ENCODE measurements around the gene WNT5A. TPM values are rescaled to one million over a fixed set of nuclear protein-coding genes. Genes with fewer than 3 reads are reported as not detected.

WNT5A gene
- total and polyA plus RNA-seq, 9 donors, result 10.0 to 22.7 (median 14.0) TPM

- peak; percentile 55 for DNase-seq
Observed at GRCh38 chr3:55521738-55522421, 34.8 kb upstream of the WNT5A start.

GRCh38 chr3:55521064-55521737 is 34.1 kb upstream of the WNT5A start:
- 58% methylated on average over 6 of the region's 9 CpGs for WGBS (ENCODE audit: insufficient coverage)
- Histone ChIP-seq H3K9me3 (replicated peaks; ENCODE audit: control insufficient read depth, low read depth, low read length) (no peaks in the 10 kb centered on the region), H3K27me3 (ENCODE audit: control insufficient read depth, insufficient read depth, low read length) (no peaks in the 10 kb centered on the region), H3K36me3 (ENCODE audit: control insufficient read depth, insufficient read depth, low read length) (no peaks in the 10 kb centered on the region), H3K4me1 (ENCODE audit: control insufficient read depth, insufficient read depth, low read length) (peaks cover 11% of the 10 kb centered on the region), H3K27ac (ENCODE audit: low read length) (no peak overlapping the region), H3K4me3 (ENCODE audit: low read length) (no peak overlapping the region)
- DNase-seq, result no peak

More at GRCh38 chr3:55521738-55522421, 34.8 kb upstream of the WNT5A start:
- no peak overlapping the region for H3K27ac ChIP-seq (ENCODE audit: low read length)
- no peaks in the 10 kb centered on the region for H3K9me3 ChIP-seq (replicated peaks; ENCODE audit: control insufficient read depth, low read depth, low read length)
- no peaks in the 10 kb centered on the region for H3K27me3 ChIP-seq (ENCODE audit: control insufficient read depth, insufficient read depth, low read length)
- WGBS (ENCODE audit: insufficient coverage), result 40% methylated on average over 2 of the region's 6 CpGs
- H3K4me3 ChIP-seq (ENCODE audit: low read length), result no peak overlapping the region
- peaks cover 18% of the 10 kb centered on the region for H3K4me1 ChIP-seq (ENCODE audit: control insufficient read depth, insufficient read depth, low read length)
- no peaks in the 10 kb centered on the region for H3K36me3 ChIP-seq (ENCODE audit: control insufficient read depth, insufficient read depth, low read length)

- H3K27ac ChIP-seq (ENCODE audit: low read length), result no peak overlapping the region
- peaks cover 2% of the 10 kb centered on the region for H3K27me3 ChIP-seq (ENCODE audit: control insufficient read depth, insufficient read depth, low read length)
- H3K4me1 ChIP-seq (ENCODE audit: control insufficient read depth, insufficient read depth, low read length), result peaks cover 5% of the 10 kb centered on the region
- 76% methylated on average over 3 of the region's 3 CpGs for WGBS (ENCODE audit: insufficient coverage)
- no peaks in the 10 kb centered on the region for H3K36me3 ChIP-seq (ENCODE audit: control insufficient read depth, insufficient read depth, low read length)
- H3K9me3 ChIP-seq (replicated peaks; ENCODE audit: control insufficient read depth, low read depth, low read length), result no peaks in the 10 kb centered on the region
- H3K4me3 ChIP-seq (ENCODE audit: low read length), result no peak overlapping the region
- no peak for DNase-seq
Observed at GRCh38 chr3:55519019-55519418, 31.9 kb upstream of the WNT5A start.

- Histone ChIP-seq H3K9me3 (replicated peaks; ENCODE audit: control insufficient read depth, low read depth, low read length) (no peaks in the 10 kb centered on the region), H3K27ac (ENCODE audit: low read length) (no peak overlapping the region), H3K27me3 (ENCODE audit: control insufficient read depth, insufficient read depth, low read length) (peaks cover 2% of the 10 kb centered on the region), H3K4me3 (ENCODE audit: low read length) (no peak overlapping the region), H3K36me3 (ENCODE audit: control insufficient read depth, insufficient read depth, low read length) (no peaks in the 10 kb centered on the region), H3K4me1 (ENCODE audit: control insufficient read depth, insufficient read depth, low read length) (peaks cover 5% of the 10 kb centered on the region)
- no CpG with 5 or more reads among the region's 6 CpGs for WGBS (ENCODE audit: insufficient coverage)
- no peak for DNase-seq
Observed at GRCh38 chr3:55518451-55518850, 31.3 kb upstream of the WNT5A start.

GRCh38 chr3:55516392-55517030 is 29.4 kb upstream of the WNT5A start:
- Histone ChIP-seq H3K4me1 (ENCODE audit: control insufficient read depth, insufficient read depth, low read length) (peaks cover 15% of the 10 kb centered on the region), H3K9me3 (replicated peaks; ENCODE audit: control insufficient read depth, low read depth, low read length) (no peaks in the 10 kb centered on the region), H3K27ac (ENCODE audit: low read length) (no peak overlapping the region), H3K4me3 (ENCODE audit: low read length) (no peak overlapping the region), H3K27me3 (ENCODE audit: control insufficient read depth, insufficient read depth, low read length) (peaks cover 2% of the 10 kb centered on the region), H3K36me3 (ENCODE audit: control insufficient read depth, insufficient read depth, low read length) (no peaks in the 10 kb centered on the region)
- WGBS (ENCODE audit: insufficient coverage), result 53% methylated on average over 8 of the region's 10 CpGs
- no peak for DNase-seq

- Histone ChIP-seq H3K9me3 (replicated peaks; ENCODE audit: control insufficient read depth, low read depth, low read length) (no peaks in the 10 kb centered on the region), H3K4me3 (ENCODE audit: low read length) (no peak overlapping the region), H3K4me1 (ENCODE audit: control insufficient read depth, insufficient read depth, low read length) (peaks cover 13% of the 10 kb centered on the region), H3K27me3 (ENCODE audit: control insufficient read depth, insufficient read depth, low read length) (peaks cover 2% of the 10 kb centered on the region), H3K27ac (ENCODE audit: low read length) (no peak overlapping the region), H3K36me3 (ENCODE audit: control insufficient read depth, insufficient read depth, low read length) (no peaks in the 10 kb centered on the region)
- DNase-seq, result no peak
- WGBS (ENCODE audit: insufficient coverage), result 27% methylated on average over 3 of the region's 14 CpGs
Observed at GRCh38 chr3:55515550-55516246, 28.6 kb upstream of the WNT5A start.

- H3K4me1 ChIP-seq (ENCODE audit: control insufficient read depth, insufficient read depth, low read length), result peaks cover 13% of the 10 kb centered on the region
- DNase-seq, result no peak
- H3K36me3 ChIP-seq (ENCODE audit: control insufficient read depth, insufficient read depth, low read length), result no peaks in the 10 kb centered on the region
- H3K9me3 ChIP-seq (replicated peaks; ENCODE audit: control insufficient read depth, low read depth, low read length), result no peaks in the 10 kb centered on the region
- H3K27me3 ChIP-seq (ENCODE audit: control insufficient read depth, insufficient read depth, low read length), result peaks cover 2% of the 10 kb centered on the region
- no CpG with 5 or more reads among the region's 3 CpGs for WGBS (ENCODE audit: insufficient coverage)
- no peak overlapping the region for H3K4me3 ChIP-seq (ENCODE audit: low read length)
- no peak overlapping the region for H3K27ac ChIP-seq (ENCODE audit: low read length)
Observed at GRCh38 chr3:55514962-55515361, 27.9 kb upstream of the WNT5A start.

GRCh38 chr3:55512571-55513343 is 25.7 kb upstream of the WNT5A start:
- Histone ChIP-seq H3K9me3 (replicated peaks; ENCODE audit: control insufficient read depth, low read depth, low read length) (no peaks in the 10 kb centered on the region), H3K36me3 (ENCODE audit: control insufficient read depth, insufficient read depth, low read length) (no peaks in the 10 kb centered on the region), H3K4me1 (ENCODE audit: control insufficient read depth, insufficient read depth, low read length) (peaks cover 13% of the 10 kb centered on the region), H3K27ac (ENCODE audit: low read length) (no peak overlapping the region), H3K4me3 (ENCODE audit: low read length) (no peak overlapping the region), H3K27me3 (ENCODE audit: control insufficient read depth, insufficient read depth, low read length) (peaks cover 2% of the 10 kb centered on the region)
- 45% methylated on average over 9 of the region's 11 CpGs for WGBS (ENCODE audit: insufficient coverage)
- no peak for DNase-seq

GRCh38 chr3:55511895-55512570 is 24.9 kb upstream of the WNT5A start:
- WGBS (ENCODE audit: insufficient coverage), result 19% methylated on average over 4 of the region's 7 CpGs
- peak; percentile 86 for DNase-seq
- Histone ChIP-seq H3K9me3 (replicated peaks; ENCODE audit: control insufficient read depth, low read depth, low read length) (no peaks in the 10 kb centered on the region), H3K4me1 (ENCODE audit: control insufficient read depth, insufficient read depth, low read length) (peaks cover 13% of the 10 kb centered on the region), H3K27ac (ENCODE audit: low read length) (no peak overlapping the region), H3K27me3 (ENCODE audit: control insufficient read depth, insufficient read depth, low read length) (peaks cover 2% of the 10 kb centered on the region), H3K4me3 (ENCODE audit: low read length) (no peak overlapping the region), H3K36me3 (ENCODE audit: control insufficient read depth, insufficient read depth, low read length) (no peaks in the 10 kb centered on the region)
